H9 (cell line): ENCODE results near the gene TACO1. TPM values are rescaled to one million over a fixed set of nuclear protein-coding genes. Genes with fewer than 3 reads are reported as not detected.

Experiments
- DNase-seq: peaks from one replicate; pipeline ENCODE4 v3.0.0-alpha.2; 2017
- H2AFZ ChIP-seq: one replicate; pipeline ENCODE4 v1.6.1; 2013; ENCODE audit warnings: mild to moderate bottlenecking, low read length, control low read depth, moderate library complexity
- H2AK5ac ChIP-seq: 2 replicates; pipeline ENCODE4 v1.6.1; 2013; ENCODE audit warnings: low read length, control low read depth, mixed read lengths; ENCODE audit not compliant: insufficient read length
- H2BK120ac ChIP-seq: one replicate; pipeline ENCODE4 v1.6.1; 2013; ENCODE audit warnings: low read depth, mild to moderate bottlenecking, low read length, control low read depth, inconsistent platforms; ENCODE audit not compliant: poor library complexity, severe bottlenecking
- H2BK12ac ChIP-seq: 2 replicates; pipeline ENCODE4 v1.6.1; 2013; ENCODE audit warnings: low read length, control low read depth, mixed read lengths, low read depth; ENCODE audit not compliant: insufficient read length
- H2BK15ac ChIP-seq: 2 replicates; pipeline ENCODE4 v1.6.1; 2013; ENCODE audit warnings: low read depth, low read length, control low read depth
- H2BK20ac ChIP-seq: one replicate; pipeline ENCODE4 v1.6.1; 2013; ENCODE audit warnings: low read depth, mild to moderate bottlenecking, low read length, control low read depth, inconsistent platforms; ENCODE audit not compliant: poor library complexity, severe bottlenecking
- H2BK5ac ChIP-seq: 2 replicates; pipeline ENCODE4 v1.6.1; 2013; ENCODE audit warnings: low read length, control low read depth, mixed read lengths; ENCODE audit not compliant: insufficient read length
- H3K14ac ChIP-seq: 2 replicates; pipeline ENCODE4 v1.6.1; 2013; ENCODE audit warnings: low read length, control low read depth; ENCODE audit not compliant: insufficient read depth
- H3K18ac ChIP-seq: 2 replicates; pipeline ENCODE4 v1.6.1; 2013; ENCODE audit warnings: low read depth, mild to moderate bottlenecking, mixed read lengths, low read length, control low read depth; ENCODE audit not compliant: insufficient read length
- H3K23ac ChIP-seq: 2 replicates; pipeline ENCODE4 v1.6.1; 2013; ENCODE audit warnings: low read length, control low read depth, mixed read lengths, low read depth; ENCODE audit not compliant: insufficient read length
- H3K23me2 ChIP-seq: 2 replicates; pipeline ENCODE4 v1.6.1; 2013; ENCODE audit warnings: low read depth, mild to moderate bottlenecking, mixed read lengths, low read length, control low read depth; ENCODE audit not compliant: insufficient read length, poor library complexity, severe bottlenecking
- H3K27ac ChIP-seq: 2 replicates; pipeline ENCODE4 v1.5.1; 2013; ENCODE audit warnings: low read length, control low read depth, mixed read lengths, low read depth; ENCODE audit not compliant: insufficient read length
- H3K27me3 ChIP-seq: 2 replicates; pipeline ENCODE4 v1.6.1; 2013; ENCODE audit warnings: low read length, control low read depth, inconsistent platforms; ENCODE audit not compliant: insufficient read depth
- H3K4ac ChIP-seq: 2 replicates; pipeline ENCODE4 v1.6.1; 2013; ENCODE audit warnings: low read depth, mild to moderate bottlenecking, control low read depth, inconsistent platforms, low read length, moderate library complexity
- H3K4me1 ChIP-seq: 2 replicates; pipeline ENCODE4 v1.6.1; 2013; ENCODE audit warnings: low read length, control low read depth, inconsistent platforms; ENCODE audit not compliant: insufficient read depth
- H3K4me2 ChIP-seq: 2 replicates; pipeline ENCODE4 v1.6.1; 2013; ENCODE audit warnings: low read length, control low read depth, mixed read lengths; ENCODE audit not compliant: insufficient read length, insufficient read depth
- H3K56ac ChIP-seq: 2 replicates; pipeline ENCODE4 v1.6.1; 2013; ENCODE audit warnings: low read depth, mild to moderate bottlenecking, mixed read lengths, low read length, control low read depth; ENCODE audit not compliant: insufficient read length
- H3K79me1 ChIP-seq: 2 replicates; pipeline ENCODE4 v1.6.1; 2013; ENCODE audit warnings: low read depth, mild to moderate bottlenecking, moderate library complexity, low read length, control low read depth, inconsistent platforms; ENCODE audit not compliant: insufficient read depth, poor library complexity, severe bottlenecking
- H3K79me2 ChIP-seq: 2 replicates; pipeline ENCODE4 v1.6.1; 2013; ENCODE audit warnings: low read length, control low read depth, inconsistent platforms; ENCODE audit not compliant: insufficient read depth
- H3K9ac ChIP-seq: 2 replicates; pipeline ENCODE4 v1.6.1; 2013; ENCODE audit warnings: low read length, control low read depth, mixed read lengths; ENCODE audit not compliant: insufficient read length; ENCODE audit errors: extremely low read depth
- H3K9me3 ChIP-seq: one replicate; pipeline ENCODE4 v1.6.1; 2013; ENCODE audit warnings: low read depth, low read length, inconsistent platforms; ENCODE audit not compliant: control insufficient read depth
- H3T11ph ChIP-seq: one replicate; pipeline ENCODE4 v1.6.1; 2013; ENCODE audit warnings: mild to moderate bottlenecking, low read length, control low read depth, inconsistent platforms
- H4K20me1 ChIP-seq: one replicate; pipeline ENCODE4 v1.6.1; 2013; ENCODE audit not compliant: control insufficient read depth, insufficient read length, insufficient read depth
- H4K5ac ChIP-seq: 2 replicates; pipeline ENCODE4 v1.6.1; 2013; ENCODE audit warnings: low read depth, mild to moderate bottlenecking, mixed read lengths, low read length, control low read depth; ENCODE audit not compliant: insufficient read length
- H4K8ac ChIP-seq: replicated peaks from 2 replicates; pipeline ENCODE4 v1.6.1; 2013; ENCODE audit warnings: low read length, control low read depth, mixed read lengths, low read depth; ENCODE audit not compliant: insufficient read length
- H4K91ac ChIP-seq: 2 replicates; pipeline ENCODE4 v1.6.1; 2013; ENCODE audit warnings: low read depth, mild to moderate bottlenecking, moderate library complexity, mixed read lengths, low read length, control low read depth; ENCODE audit not compliant: insufficient read length
- H3K27ac Mint-ChIP-seq, 3 experiments: 2 replicates in 2 of 3; 3 replicates in 1 of 3; pipeline ENCODE4 v1.8.0; 2020 to 2021; ENCODE audit warnings: mixed read lengths in 3 of 3, mild to moderate bottlenecking in 1 of 3, moderate library complexity in 1 of 3
- H3K27me3 Mint-ChIP-seq: 2 replicates; pipeline ENCODE4 v1.8.0; 2021; ENCODE audit warnings: low read depth, mild to moderate bottlenecking, moderate library complexity, mixed read lengths
- H3K36me3 Mint-ChIP-seq, 3 experiments: 2 replicates in 2 of 3; 3 replicates in 1 of 3; pipeline ENCODE4 v1.8.0; 2020 to 2021; ENCODE audit warnings: low read depth in 3 of 3, mixed read lengths in 3 of 3; ENCODE audit not compliant: insufficient read depth in 1 of 3
- H3K4me1 Mint-ChIP-seq, 2 experiments: 2 replicates each; pipeline ENCODE4 v1.8.0; 2020; ENCODE audit warnings: mixed read lengths in 2 of 2
- H3K4me3 Mint-ChIP-seq, 2 experiments: 2 replicates in 1 of 2; 3 replicates in 1 of 2; pipeline ENCODE4 v1.8.0; 2020 to 2021; ENCODE audit warnings: mild to moderate bottlenecking in 2 of 2, mixed read lengths in 2 of 2, moderate library complexity in 1 of 2
- H3K9me3 Mint-ChIP-seq, 2 experiments: 2 replicates in 1 of 2; 3 replicates in 1 of 2; pipeline ENCODE4 v1.8.0; 2020; ENCODE audit warnings: mild to moderate bottlenecking in 2 of 2, mixed read lengths in 2 of 2, moderate library complexity in 1 of 2
- WGBS: extraction: QIAGEN DNeasy Blood & Tissue Kit; methylation state at CpG from one replicate; pipeline ENCODE4 v1.1.7; 2013; ENCODE audit warnings: missing lambda C conversion rate, low lambda C conversion rate, mixed read lengths; ENCODE audit not compliant: insufficient read length; ENCODE audit errors: extremely low coverage; 5-methylcytosine and 5-hydroxymethylcytosine counted together
- total RNA-seq: library from RNA; stranded (reverse); gene quantifications from 2 replicates; pipeline ENCODE4 v1.2.1, GENCODE V29; 2021
- TF ChIP-seq, protein P1 (sequence below): fragments of 200-600 bp; sonication (generic); conservative IDR thresholded peaks from 3 replicates; pipeline ENCODE4 v1.8.0; 2021; ENCODE audit warnings: antibody characterized with exemption, mild to moderate bottlenecking

The TACO1 gene
- total RNA-seq, 1 experiment from 2014 or later: 30.2 TPM

DNA sequence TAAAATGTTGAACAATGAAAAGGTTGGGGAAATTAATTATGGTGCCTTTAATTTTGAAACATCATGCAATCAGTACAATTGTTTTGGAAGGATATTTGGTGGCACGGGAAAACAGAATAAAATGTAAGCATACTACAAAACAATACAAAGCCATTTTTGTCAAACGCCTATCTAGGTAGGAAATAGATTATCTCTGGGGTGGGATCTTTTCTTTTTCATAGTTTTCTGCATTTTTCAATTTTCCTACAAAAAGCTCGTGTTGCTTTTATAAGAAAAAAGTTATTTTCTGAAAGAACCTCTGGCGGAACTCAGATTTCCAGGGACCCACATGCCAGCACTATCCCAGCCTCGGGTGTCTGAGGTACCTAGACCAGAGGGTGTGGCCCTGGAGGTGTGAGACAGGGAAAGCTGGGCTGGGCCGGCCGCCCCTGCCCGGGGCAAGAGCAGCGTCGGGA is 20.6 kb downstream of the TACO1 start:
- Histone ChIP-seq H3K14ac (no peak overlapping the region), H3K9me3 (no peaks in the 10 kb centered on the region), H3K9ac (no peak overlapping the region), H2AFZ (no peak overlapping the region), H3K23ac (no peak overlapping the region), H3K79me2 (peaks cover 3% of the 10 kb centered on the region; the same call in 1 of the 2 replicates), H3K4me2 (peak overlapping the region; percentile 21), H2BK15ac (no peak overlapping the region), H4K20me1 (no peaks in the 10 kb centered on the region), H2BK12ac (no peak overlapping the region), H3K18ac (peak overlapping the region; percentile 86), H3K27ac (no peak overlapping the region), H4K8ac (no peak overlapping the region), H4K91ac (no peak overlapping the region), H3K79me1 (no peaks in the 10 kb centered on the region), H2BK5ac (no peak overlapping the region), H3K23me2 (peaks cover 5% of the 10 kb centered on the region), H3K27me3 (no peaks in the 10 kb centered on the region), H2BK20ac (no peak overlapping the region), H3T11ph (no peak overlapping the region), H3K4me1 (peaks cover 3% of the 10 kb centered on the region; the same call in 1 of the 2 replicates), H3K4ac (no peak overlapping the region), H2AK5ac (no peak overlapping the region), H2BK120ac (no peak overlapping the region), H3K56ac (no peak overlapping the region), H4K5ac (no peak overlapping the region)
- H3K4me3 Mint-ChIP-seq: peak overlapping the region; percentile 83 to 91
- no peaks in the 10 kb centered on the region; a peak in 1 of 7 replicates for H3K36me3 Mint-ChIP-seq
- H3K9me3 Mint-ChIP-seq: peaks cover 0 to 3% of the 10 kb centered on the region in 2 experiments; a peak in 2 of 5 replicates
- peaks cover 18 to 22% of the 10 kb centered on the region in 2 experiments for H3K4me1 Mint-ChIP-seq
- peak overlapping the region in 2 of 3 experiments; percentile 64 to 77; a peak in 3 of 7 replicates for H3K27ac Mint-ChIP-seq
- no CpG with 5 or more reads among the region's 10 CpGs for WGBS
- TF ChIP-seq, protein P1, sequence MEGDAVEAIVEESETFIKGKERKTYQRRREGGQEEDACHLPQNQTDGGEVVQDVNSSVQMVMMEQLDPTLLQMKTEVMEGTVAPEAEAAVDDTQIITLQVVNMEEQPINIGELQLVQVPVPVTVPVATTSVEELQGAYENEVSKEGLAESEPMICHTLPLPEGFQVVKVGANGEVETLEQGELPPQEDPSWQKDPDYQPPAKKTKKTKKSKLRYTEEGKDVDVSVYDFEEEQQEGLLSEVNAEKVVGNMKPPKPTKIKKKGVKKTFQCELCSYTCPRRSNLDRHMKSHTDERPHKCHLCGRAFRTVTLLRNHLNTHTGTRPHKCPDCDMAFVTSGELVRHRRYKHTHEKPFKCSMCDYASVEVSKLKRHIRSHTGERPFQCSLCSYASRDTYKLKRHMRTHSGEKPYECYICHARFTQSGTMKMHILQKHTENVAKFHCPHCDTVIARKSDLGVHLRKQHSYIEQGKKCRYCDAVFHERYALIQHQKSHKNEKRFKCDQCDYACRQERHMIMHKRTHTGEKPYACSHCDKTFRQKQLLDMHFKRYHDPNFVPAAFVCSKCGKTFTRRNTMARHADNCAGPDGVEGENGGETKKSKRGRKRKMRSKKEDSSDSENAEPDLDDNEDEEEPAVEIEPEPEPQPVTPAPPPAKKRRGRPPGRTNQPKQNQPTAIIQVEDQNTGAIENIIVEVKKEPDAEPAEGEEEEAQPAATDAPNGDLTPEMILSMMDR: no peak
- H3K27me3 Mint-ChIP-seq: peaks cover 3% of the 10 kb centered on the region
- DNase-seq: no peak
